GM18861 (cell line): ENCODE data around the gene NGB.
"Not testable (repeated sequence)": the region's sequence is repeated elsewhere in the genome, so short reads cannot be mapped to it uniquely, and the experiment has no call there.

Experiments
- ATAC-seq: cut with Tn5 transposase; IDR thresholded peaks from one replicate; pipeline ENCODE4 v1.9.1; 2021; ENCODE audit not compliant: unreplicated experiment

Gene NGB

GRCh38 chr14:77296906-77297305 is 25.9 kb upstream of the NGB start:
- ATAC-seq, result no peak

- no peak for ATAC-seq
These were observed 25.1 kb upstream of the NGB start for GRCh38 chr14:77296155-77296554.

GRCh38 chr14:77290705-77291104 is 19.7 kb upstream of the NGB start:
- no peak for ATAC-seq

GRCh38 chr14:77286576-77286975 is 15.6 kb upstream of the NGB start:
- no peak for ATAC-seq

- no peak for ATAC-seq
These were observed 13.5 kb upstream of the NGB start for GRCh38 chr14:77284466-77284865.

GRCh38 chr14:77284066-77284465 is 13.1 kb upstream of the NGB start:
- no peak for ATAC-seq

GRCh38 chr14:77281852-77282410 is 10.9 kb upstream of the NGB start:
- no peak for ATAC-seq

GRCh38 chr14:77280921-77281320 is 9.9 kb upstream of the NGB start:
- ATAC-seq, result not testable (repeated sequence)

- ATAC-seq, result no peak
These were observed 8.7 kb upstream of the NGB start for GRCh38 chr14:77279719-77280118.

GRCh38 chr14:77278461-77279230 is 7.6 kb upstream of the NGB start:
- no peak for ATAC-seq

GRCh38 chr14:77276959-77277358 is 6.0 kb upstream of the NGB start:
- no peak for ATAC-seq

- ATAC-seq, result no peak
These were observed 5.4 kb upstream of the NGB start for GRCh38 chr14:77276295-77276935.

GRCh38 chr14:77275601-77276017 is 4.6 kb upstream of the NGB start:
- no peak for ATAC-seq

- no peak for ATAC-seq
These were observed 4.1 kb upstream of the NGB start for GRCh38 chr14:77275041-77275580.

- no peak for ATAC-seq
These were observed 2.8 kb upstream of the NGB start for GRCh38 chr14:77273796-77274195.

- no peak for ATAC-seq
These were observed 1.3 kb upstream of the NGB start for GRCh38 chr14:77272261-77272660.

GRCh38 chr14:77270361-77271112 is 469 bp downstream of the NGB start:
- ATAC-seq, result no peak

- ATAC-seq, result no peak
These were observed 1.9 kb downstream of the NGB start for GRCh38 chr14:77268989-77269600.

GRCh38 chr14:77267937-77268699 is 2.9 kb downstream of the NGB start:
- ATAC-seq, result no peak

GRCh38 chr14:77266336-77266735 is 4.7 kb downstream of the NGB start:
- no peak for ATAC-seq
